Mesothelial cell of epicardium (in vitro differentiated cells): ENCODE measurements around the gene AIF1L. TPM values are rescaled to one million over a fixed set of nuclear protein-coding genes. Genes with fewer than 3 reads are reported as not detected.

ENCODE experiments used
- DNase-seq, 2 experiments: peaks; one replicate each; pipeline ENCODE4 v3.0.0; 2021; ENCODE audit warnings: low spot score in 2 of 2; ENCODE audit not compliant: unreplicated experiment in 2 of 2
- H3K27ac Mint-ChIP-seq: 2 replicates; pipeline ENCODE4 v1.8.0; 2021; ENCODE audit warnings: mixed read lengths
- H3K27me3 Mint-ChIP-seq: 2 replicates; pipeline ENCODE4 v1.8.0; 2021; ENCODE audit warnings: low read depth, mixed read lengths
- H3K36me3 Mint-ChIP-seq: 2 replicates; pipeline ENCODE4 v1.8.0; 2021; ENCODE audit warnings: mixed read lengths
- H3K4me1 Mint-ChIP-seq: 2 replicates; pipeline ENCODE4 v1.8.0; 2021; ENCODE audit warnings: mixed read lengths
- H3K4me3 Mint-ChIP-seq: 2 replicates; pipeline ENCODE4 v1.8.0; 2021; ENCODE audit warnings: mild to moderate bottlenecking, moderate library complexity, mixed read lengths
- H3K9me3 Mint-ChIP-seq: 2 replicates; pipeline ENCODE4 v1.8.0; 2021; ENCODE audit warnings: mixed read lengths
- total RNA-seq: library from RNA; stranded (reverse); gene quantifications from 3 replicates; pipeline ENCODE4 v1.2.1, GENCODE V29; 2021
- TF ChIP-seq, protein P1 (sequence below): fragments of 200-600 bp; sonication (generic); IDR thresholded peaks from one replicate; pipeline ENCODE4 v1.5.0; 2021; ENCODE audit warnings: antibody characterized with exemption; ENCODE audit not compliant: unreplicated experiment

The AIF1L gene
- total RNA-seq, 1 donor from 2014 or later, result 23.1 TPM

- TF ChIP-seq, protein P1, sequence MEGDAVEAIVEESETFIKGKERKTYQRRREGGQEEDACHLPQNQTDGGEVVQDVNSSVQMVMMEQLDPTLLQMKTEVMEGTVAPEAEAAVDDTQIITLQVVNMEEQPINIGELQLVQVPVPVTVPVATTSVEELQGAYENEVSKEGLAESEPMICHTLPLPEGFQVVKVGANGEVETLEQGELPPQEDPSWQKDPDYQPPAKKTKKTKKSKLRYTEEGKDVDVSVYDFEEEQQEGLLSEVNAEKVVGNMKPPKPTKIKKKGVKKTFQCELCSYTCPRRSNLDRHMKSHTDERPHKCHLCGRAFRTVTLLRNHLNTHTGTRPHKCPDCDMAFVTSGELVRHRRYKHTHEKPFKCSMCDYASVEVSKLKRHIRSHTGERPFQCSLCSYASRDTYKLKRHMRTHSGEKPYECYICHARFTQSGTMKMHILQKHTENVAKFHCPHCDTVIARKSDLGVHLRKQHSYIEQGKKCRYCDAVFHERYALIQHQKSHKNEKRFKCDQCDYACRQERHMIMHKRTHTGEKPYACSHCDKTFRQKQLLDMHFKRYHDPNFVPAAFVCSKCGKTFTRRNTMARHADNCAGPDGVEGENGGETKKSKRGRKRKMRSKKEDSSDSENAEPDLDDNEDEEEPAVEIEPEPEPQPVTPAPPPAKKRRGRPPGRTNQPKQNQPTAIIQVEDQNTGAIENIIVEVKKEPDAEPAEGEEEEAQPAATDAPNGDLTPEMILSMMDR, result no peak
- DNase-seq, result no peak
- Mint-ChIP-seq H3K27me3 (no peaks in the 10 kb centered on the region), H3K9me3 (no peaks in the 10 kb centered on the region), H3K36me3 (peaks cover 2% of the 10 kb centered on the region), H3K27ac (no peak overlapping the region), H3K4me3 (no peak overlapping the region), H3K4me1 (peaks cover under 1% of the 10 kb centered on the region)
Measured at GRCh38 chr9:131104016-131104740, 7.8 kb downstream of the AIF1L start.

DNA sequence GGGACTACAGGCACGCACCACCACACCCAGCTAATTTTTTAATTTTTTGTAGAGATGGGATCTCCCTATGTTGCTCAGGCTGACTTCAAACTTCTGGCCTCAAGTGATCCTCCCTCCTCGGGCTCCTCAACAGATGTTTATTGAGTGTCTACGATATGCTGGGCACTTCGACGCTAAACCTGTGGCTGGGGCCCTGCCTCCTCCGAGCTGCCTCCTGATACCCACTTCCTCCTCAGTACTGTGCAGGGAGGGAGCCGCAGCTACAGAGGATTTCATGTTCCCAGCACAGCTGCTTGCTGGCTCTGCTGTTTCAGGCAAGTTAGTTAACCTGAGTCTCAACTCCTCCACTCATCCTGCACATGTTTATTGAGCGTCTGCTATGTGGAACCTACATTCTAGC, 9.6 kb downstream of the AIF1L start:
- no peak for DNase-seq
- Mint-ChIP-seq H3K4me3 (no peak overlapping the region), H3K36me3 (peaks cover 2% of the 10 kb centered on the region), H3K27ac (no peak overlapping the region), H3K27me3 (no peaks in the 10 kb centered on the region), H3K4me1 (no peaks in the 10 kb centered on the region), H3K9me3 (no peaks in the 10 kb centered on the region)
- TF ChIP-seq, protein P1, result no peak

- no peak for DNase-seq
- Mint-ChIP-seq H3K9me3 (no peaks in the 10 kb centered on the region), H3K4me3 (no peak overlapping the region), H3K4me1 (no peaks in the 10 kb centered on the region), H3K27me3 (no peaks in the 10 kb centered on the region), H3K36me3 (peaks cover 2% of the 10 kb centered on the region), H3K27ac (no peak overlapping the region)
- TF ChIP-seq, protein P1, result no peak
Measured at GRCh38 chr9:131107760-131108159, 11.4 kb downstream of the AIF1L start.

GRCh38 chr9:131111186-131111853, 15.0 kb downstream of the AIF1L start:
- DNase-seq, result no peak
- H3K4me3 Mint-ChIP-seq, result no peak overlapping the region
- H3K27ac Mint-ChIP-seq, result no peak overlapping the region
- no peaks in the 10 kb centered on the region for H3K4me1 Mint-ChIP-seq
- no peaks in the 10 kb centered on the region for H3K36me3 Mint-ChIP-seq
- no peaks in the 10 kb centered on the region for H3K27me3 Mint-ChIP-seq
- no peaks in the 10 kb centered on the region for H3K9me3 Mint-ChIP-seq
- TF ChIP-seq, protein P1, result no peak

DNA sequence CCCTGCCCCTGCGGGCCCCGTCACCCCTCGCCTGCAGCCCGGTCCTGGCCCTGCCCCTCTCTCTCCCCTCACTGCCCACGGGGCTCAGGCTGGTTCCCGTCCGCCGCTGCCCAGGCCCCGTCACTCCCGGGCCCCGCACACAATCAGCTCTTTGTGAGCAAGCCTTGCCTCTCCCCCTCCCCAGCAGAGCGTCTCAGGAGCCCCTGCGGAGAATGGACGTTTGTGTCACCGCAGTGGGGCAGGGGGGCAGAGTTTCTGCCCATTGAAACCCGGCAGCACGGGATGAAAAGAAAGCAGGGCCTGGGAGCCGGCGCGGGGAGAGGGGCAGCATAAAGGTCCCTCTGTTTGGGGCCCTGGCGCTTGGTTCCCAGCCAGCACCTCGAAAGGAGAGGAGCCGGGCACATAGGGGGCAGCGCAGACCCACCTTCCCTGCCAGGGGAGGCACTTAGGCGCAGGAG, 15.6 kb downstream of the AIF1L start:
- TF ChIP-seq, protein P1, result no peak
- H3K4me3 Mint-ChIP-seq, result no peak overlapping the region
- H3K27ac Mint-ChIP-seq, result no peak overlapping the region
- DNase-seq, result no peak
- H3K36me3 Mint-ChIP-seq, result no peaks in the 10 kb centered on the region
- H3K9me3 Mint-ChIP-seq, result no peaks in the 10 kb centered on the region
- H3K4me1 Mint-ChIP-seq, result no peaks in the 10 kb centered on the region
- no peaks in the 10 kb centered on the region for H3K27me3 Mint-ChIP-seq
